HG02759 (cell line): ENCODE data around the gene PPP1R27.

ENCODE experiments used
- ATAC-seq: cut with Tn5 transposase; IDR thresholded peaks from one replicate; pipeline ENCODE4 v1.9.1; 2021; ENCODE audit warnings: mild to moderate bottlenecking, moderate library complexity; ENCODE audit not compliant: unreplicated experiment

The PPP1R27 gene

DNA sequence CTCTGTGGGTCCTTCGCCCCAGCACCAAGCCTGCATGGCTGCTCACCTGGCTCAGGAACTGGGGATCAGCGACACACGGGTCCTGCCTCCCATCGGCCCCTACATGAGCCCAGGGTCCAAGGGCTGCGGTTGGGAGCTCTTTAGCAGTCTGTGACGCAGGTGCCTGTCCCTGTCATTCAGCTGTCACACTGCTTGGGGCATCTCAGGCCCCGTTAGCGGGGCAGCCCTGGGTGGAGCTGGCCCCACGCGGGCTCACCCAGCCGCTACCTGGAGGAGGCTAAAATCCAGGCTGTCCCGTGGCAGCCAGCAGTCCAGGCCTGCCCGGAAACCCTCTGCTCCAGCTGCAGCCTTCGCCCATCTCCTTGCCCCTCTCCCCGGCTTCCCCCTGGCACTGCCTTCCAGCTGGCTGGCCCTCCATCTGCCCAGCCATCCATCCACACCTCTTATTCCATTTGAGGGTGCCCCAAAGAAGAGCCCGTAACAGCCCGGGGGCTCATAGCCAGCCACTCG, 27.6 kb downstream of the PPP1R27 start:
- ATAC-seq = no peak

- no peak for ATAC-seq
Observed at GRCh38 chr17:81806461-81807209, 28.2 kb downstream of the PPP1R27 start.

DNA sequence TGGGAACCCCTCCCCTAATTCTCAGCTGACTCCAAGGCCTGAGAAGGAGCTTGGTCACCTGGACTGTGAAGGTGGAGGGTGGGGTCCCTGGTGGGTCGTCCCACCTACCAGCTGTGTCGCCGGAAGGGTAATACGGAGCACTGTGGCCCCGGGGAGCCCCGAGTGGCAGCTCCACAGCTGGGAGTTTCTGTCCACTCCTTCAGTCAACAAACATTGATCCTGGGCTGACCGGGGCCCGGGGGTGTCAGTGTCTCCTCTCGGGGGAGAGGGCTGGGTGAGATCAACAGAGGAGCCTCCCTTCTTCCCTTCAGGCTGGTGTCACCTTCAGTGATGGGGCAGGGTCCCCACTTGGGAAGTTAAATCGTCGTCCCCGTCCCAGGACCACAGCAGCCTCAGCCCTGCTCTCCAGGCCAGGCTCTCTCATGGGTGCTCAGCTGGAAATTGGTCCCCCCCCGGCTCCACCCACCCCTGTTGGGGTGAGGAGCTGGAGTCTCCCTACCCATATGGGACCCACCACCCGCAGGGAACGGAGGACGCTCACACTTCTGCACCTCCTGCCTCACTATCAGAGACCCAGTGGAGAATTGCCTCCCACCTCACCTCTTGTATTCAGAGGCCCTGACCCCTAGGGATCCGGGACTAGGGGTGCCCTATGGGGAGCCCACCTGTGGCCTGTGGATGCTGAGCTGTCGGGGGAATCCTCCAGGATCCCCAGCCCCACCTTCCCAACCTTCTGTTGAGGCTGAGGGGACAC, 29.0 kb downstream of the PPP1R27 start:
- ATAC-seq = no peak

- ATAC-seq = no peak
Observed at GRCh38 chr17:81804559-81805399, 30.1 kb downstream of the PPP1R27 start.

DNA sequence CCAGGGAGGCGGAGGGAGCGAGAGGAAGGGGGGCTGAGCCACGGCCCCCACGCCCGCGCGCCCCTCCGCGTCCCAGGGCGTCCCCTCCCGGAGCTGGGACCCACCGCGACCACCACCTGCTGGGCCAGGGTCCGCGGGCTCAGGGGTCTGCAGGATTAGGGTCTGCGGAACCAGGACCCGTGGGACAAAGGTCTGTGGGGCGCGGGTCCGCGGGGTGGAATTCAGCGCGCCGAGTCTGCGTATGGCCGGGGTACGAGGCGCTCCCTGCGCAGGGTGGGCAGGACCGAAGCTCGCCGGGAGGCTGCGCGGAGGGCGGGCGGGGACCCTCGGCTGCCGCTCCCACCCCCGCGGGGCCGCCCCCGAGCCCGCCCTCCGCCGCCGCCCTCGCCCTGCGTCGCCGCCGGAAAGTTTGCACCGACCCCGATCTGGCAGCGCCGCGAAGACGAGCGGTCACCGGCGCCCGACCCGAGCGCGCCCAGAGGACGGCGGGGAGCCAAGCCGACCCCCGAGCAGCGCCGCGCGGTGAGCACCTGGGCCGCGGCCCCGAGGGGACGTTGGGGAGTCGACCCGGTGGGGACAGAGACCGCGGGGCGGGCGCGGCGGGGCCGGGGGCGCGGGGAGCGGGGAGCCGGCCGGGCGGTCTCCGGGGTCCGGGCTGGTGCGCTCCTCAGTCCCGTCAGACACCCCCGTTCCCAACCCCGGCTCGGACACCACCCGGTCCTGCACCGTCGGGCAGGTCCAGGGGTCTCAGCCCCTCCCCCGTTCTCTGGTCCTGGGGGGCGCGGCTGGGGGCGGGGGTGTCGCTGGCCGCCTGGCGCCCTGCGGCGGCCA, 30.9 kb downstream of the PPP1R27 start, which contains the start of gene GCGR:
Gene GCGR (plus strand): TSS at position 423 of the 831 bp plus-strand sequence. CDS start 4,869 bp downstream, outside the sequence.
- ATAC-seq = no peak

GRCh38 chr17:81802856-81803643, 31.8 kb downstream of the PPP1R27 start:
- ATAC-seq = no peak

GRCh38 chr17:81802048-81802758, 32.6 kb downstream of the PPP1R27 start:
- no peak for ATAC-seq

DNA sequence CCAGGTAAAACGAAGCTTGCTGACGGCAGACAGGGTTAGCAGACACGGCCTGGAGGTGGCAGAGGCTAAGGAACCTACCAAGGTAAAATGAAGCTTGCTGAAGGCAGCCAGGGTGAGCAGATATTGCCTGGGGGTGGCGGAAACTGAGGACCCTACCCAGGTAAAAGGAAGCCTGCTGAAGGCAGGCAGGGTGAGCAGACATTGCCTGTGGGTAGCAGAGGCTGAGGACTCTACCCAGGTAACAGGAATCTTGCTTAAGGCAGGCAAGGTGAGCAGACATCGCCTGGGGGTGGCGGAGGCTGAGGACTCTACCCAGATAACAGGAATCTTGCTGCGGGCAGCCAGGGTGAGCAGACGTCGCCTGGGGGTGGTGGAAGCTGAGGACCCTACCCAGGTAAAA, 33.5 kb downstream of the PPP1R27 start:
- ATAC-seq = no peak

GRCh38 chr17:81794509-81794908, 40.3 kb downstream of the PPP1R27 start:
- ATAC-seq = no peak

DNA sequence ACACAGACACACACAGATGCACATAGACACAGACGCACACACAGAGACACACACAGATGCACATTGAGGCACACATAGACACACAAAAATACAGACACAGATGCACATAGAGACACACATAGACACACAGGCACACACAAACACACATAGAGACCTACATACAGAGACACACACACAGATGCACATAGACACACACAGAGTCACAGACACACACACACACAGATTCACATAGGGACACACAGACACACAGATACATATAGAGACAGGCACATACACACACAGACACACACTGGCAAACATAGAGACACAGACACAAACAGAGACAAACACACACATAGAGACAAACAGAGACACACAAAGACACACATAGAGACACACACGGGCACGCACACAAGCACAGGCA, 40.8 kb downstream of the PPP1R27 start:
- no peak for ATAC-seq

DNA sequence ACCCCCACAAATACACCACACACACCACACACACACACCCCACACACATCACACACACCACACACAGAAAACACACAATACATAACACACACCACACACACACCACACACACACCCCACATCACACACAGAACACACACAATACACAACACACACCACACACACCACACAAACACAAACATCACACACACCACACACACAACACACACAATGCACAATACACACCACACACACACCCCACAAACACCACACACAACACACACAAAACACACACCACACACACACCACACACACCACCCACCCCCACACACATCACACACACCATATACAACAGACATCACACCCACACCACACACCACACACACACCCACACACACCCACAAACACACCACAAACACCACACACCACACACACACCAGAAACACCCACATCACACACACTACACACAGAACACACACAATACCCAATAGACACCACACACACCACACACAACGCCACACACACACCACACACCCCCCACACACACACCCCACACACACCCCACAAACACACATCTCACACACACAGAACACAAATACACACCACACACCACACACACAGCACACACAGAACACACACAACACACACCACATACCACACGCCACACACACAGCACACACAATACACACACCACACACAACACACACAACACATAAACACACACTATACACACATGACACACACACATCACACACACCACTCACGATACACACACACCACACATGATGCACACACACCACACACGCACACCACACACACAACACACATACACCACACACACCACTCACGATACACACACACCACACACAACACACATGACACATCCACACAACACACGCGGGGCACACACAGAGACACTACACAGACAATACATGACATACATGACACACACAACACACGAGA, 41.9 kb downstream of the PPP1R27 start:
- no peak for ATAC-seq
